Thoracic aorta (tissue), 2 donors: ENCODE results near the gene BAIAP2L1. TPM values are rescaled to one million over a fixed set of nuclear protein-coding genes. Genes with fewer than 3 reads are reported as not detected.
"Not testable (repeated sequence)": the region's sequence is repeated elsewhere in the genome, so short reads cannot be mapped to it uniquely, and the experiment has no call there.

Experiments used
- ATAC-seq: fragments of 150-250 bp; one replicate; pipeline ENCODE4 v1.8.0; 2017; ENCODE audit warnings: low read depth; ENCODE audit not compliant: insufficient number of reproducible peaks, low FRiP score
- DNase-seq: peaks from one replicate; pipeline ENCODE4 v3.0.0-alpha.2; 2020; ENCODE audit warnings: low spot score
- H3K27ac ChIP-seq, 2 donors: fragments of 200-600 bp; sonication (generic); 1 replicate in 1 of 2; 2 replicates in 1 of 2; pipeline ENCODE4 v1.5.1; 2016; ENCODE audit warnings: mild to moderate bottlenecking in 2 of 2, moderate library complexity in 2 of 2
- H3K27me3 ChIP-seq: fragments of 200-600 bp; sonication (generic); replicated peaks from 2 replicates; pipeline ENCODE4 v1.6.0; 2016; ENCODE audit warnings: mild to moderate bottlenecking; ENCODE audit not compliant: insufficient read depth
- H3K36me3 ChIP-seq: fragments of 200-600 bp; sonication (generic); one replicate; pipeline ENCODE4 v1.5.1; 2016
- H3K4me1 ChIP-seq, 2 donors: fragments of 200-600 bp; sonication (generic); 1 replicate in 1 of 2; 2 replicates in 1 of 2; pipeline versions ENCODE4 v1.5.1 to v1.6.0; 2016; ENCODE audit warnings: low read depth in 2 of 2, mild to moderate bottlenecking in 1 of 2; ENCODE audit not compliant: control insufficient read depth in 1 of 2
- H3K4me3 ChIP-seq: fragments of 200-600 bp; sonication (generic); 2 replicates; pipeline ENCODE4 v1.5.1; 2016; ENCODE audit warnings: mild to moderate bottlenecking
- H3K9me3 ChIP-seq: fragments of 200-600 bp; sonication (generic); 2 replicates; pipeline ENCODE4 v1.5.1; 2016
- total RNA-seq, 2 donors: library from RNA; depleted of rRNA; stranded (reverse); fragments of >200 nt; gene quantifications; one replicate each; pipeline versions ENCODE4 v1.1.0 to v1.2.3, GENCODE V29; 2016
- TF ChIP-seq, protein P1 (sequence below): fragments of 200-600 bp; sonication (generic); IDR thresholded peaks from one replicate; pipeline ENCODE4 v1.5.1; 2019; ENCODE audit warnings: antibody characterized with exemption

BAIAP2L1 gene
- total RNA-seq, 2 donors from 2014 or later = 0.63 to 1.4 TPM

DNA sequence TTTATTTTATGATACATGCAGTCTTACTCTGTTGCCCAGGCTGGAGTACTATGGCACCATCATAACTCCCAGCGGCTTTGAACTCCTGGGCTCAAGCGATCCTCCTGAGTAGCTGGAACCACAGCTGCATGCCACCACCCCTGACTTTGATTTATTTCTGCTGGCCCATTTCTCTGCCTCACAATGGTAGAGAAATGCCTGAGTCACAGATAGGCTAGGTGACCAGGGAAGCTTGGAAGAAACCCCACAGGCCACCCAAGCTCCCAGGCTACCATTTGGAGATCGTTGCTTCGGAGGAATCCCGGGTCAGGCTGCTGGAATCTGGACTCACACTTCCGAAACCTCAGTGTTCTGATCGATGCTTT, 17.4 kb upstream of the BAIAP2L1 start:
- Histone ChIP-seq H3K4me3 (no peak overlapping the region), H3K9me3 (no peaks in the 10 kb centered on the region), H3K27me3 (no peaks in the 10 kb centered on the region), H3K4me1 (peaks cover 0 to 5% of the 10 kb centered on the region in 2 donors), H3K27ac (no peak overlapping the region), H3K36me3 (no peaks in the 10 kb centered on the region)
- TF ChIP-seq, protein P1, sequence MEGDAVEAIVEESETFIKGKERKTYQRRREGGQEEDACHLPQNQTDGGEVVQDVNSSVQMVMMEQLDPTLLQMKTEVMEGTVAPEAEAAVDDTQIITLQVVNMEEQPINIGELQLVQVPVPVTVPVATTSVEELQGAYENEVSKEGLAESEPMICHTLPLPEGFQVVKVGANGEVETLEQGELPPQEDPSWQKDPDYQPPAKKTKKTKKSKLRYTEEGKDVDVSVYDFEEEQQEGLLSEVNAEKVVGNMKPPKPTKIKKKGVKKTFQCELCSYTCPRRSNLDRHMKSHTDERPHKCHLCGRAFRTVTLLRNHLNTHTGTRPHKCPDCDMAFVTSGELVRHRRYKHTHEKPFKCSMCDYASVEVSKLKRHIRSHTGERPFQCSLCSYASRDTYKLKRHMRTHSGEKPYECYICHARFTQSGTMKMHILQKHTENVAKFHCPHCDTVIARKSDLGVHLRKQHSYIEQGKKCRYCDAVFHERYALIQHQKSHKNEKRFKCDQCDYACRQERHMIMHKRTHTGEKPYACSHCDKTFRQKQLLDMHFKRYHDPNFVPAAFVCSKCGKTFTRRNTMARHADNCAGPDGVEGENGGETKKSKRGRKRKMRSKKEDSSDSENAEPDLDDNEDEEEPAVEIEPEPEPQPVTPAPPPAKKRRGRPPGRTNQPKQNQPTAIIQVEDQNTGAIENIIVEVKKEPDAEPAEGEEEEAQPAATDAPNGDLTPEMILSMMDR = no peak
- DNase-seq = no peak
- ATAC-seq = no peak

DNA sequence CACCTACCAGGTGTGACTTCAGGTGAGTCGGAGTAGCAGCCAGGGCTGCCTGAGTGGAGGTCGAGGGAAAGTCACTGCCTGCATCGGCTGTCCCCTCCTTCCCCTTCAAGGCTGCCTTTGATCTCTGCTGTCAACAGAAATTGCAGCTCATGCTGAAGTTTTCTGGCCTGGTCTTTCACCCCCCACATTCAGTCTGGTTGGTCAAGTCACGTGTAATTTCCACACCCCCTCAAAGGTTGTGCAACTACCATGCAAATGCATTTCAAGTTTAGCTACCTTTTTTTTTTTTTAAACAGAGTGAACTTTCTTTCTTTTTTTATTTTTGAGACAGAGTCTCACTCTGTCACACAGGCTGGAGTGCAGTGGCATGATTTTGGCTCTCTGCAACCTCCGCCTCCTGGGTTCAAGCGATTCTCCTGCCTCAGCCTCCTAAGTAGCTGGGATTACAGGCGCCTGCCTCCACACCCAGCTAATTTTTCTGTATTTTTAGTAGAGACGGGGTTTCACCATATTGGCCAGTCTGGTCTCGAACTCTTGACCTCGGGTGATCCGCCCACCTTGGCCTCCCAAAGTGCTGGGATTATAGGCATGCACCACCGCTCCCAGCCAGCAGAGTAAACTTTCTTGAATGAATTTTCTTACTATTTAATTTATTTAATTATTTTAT, 16.8 kb upstream of the BAIAP2L1 start:
- not testable (repeated sequence) for H3K27ac ChIP-seq, H3K27me3 ChIP-seq, ATAC-seq, DNase-seq, H3K36me3 ChIP-seq, H3K4me1 ChIP-seq, H3K9me3 ChIP-seq, H3K4me3 ChIP-seq

DNA sequence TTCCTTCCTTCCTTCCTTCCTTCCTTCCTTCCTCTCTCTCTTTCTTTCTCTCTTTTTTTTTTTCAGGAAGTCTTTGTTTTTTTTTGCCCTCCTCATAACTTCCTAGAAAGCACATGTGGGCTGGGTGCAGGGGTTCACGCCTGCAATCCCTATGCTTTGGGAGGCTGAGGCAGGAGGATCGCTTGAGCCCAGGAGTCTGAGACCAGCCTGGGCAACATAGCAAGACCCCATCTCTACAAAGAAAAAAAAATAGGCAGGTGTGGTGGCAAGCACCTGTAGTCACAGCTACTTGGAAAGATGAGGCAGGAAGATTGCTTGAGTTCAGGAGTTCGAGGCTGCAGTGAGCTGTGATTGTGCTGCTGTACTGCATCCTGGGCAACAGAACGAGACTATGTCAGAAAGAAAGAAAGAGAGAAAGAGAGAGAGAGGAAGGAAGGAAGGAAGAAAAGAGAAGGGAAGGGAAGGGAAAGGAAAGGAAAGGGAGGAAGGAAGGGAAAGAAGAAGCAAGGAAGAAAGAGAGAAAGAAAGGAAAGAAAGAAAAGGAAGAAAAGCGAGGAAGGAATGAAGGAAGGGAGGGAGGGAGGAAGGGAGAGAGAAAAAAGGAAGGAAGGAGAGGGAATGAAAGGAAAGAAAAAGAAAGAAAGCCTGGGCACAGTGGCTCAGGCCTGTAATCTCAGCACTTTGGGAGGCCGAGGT, 13.5 kb upstream of the BAIAP2L1 start:
- Histone ChIP-seq H3K4me1 (peaks cover 0 to 5% of the 10 kb centered on the region in 2 donors), H3K27ac (no peak overlapping the region), H3K36me3 (no peaks in the 10 kb centered on the region), H3K9me3 (no peaks in the 10 kb centered on the region), H3K27me3 (no peaks in the 10 kb centered on the region), H3K4me3 (no peak overlapping the region)
- ATAC-seq = no peak
- DNase-seq = no peak
- TF ChIP-seq, protein P1 = no peak

DNA sequence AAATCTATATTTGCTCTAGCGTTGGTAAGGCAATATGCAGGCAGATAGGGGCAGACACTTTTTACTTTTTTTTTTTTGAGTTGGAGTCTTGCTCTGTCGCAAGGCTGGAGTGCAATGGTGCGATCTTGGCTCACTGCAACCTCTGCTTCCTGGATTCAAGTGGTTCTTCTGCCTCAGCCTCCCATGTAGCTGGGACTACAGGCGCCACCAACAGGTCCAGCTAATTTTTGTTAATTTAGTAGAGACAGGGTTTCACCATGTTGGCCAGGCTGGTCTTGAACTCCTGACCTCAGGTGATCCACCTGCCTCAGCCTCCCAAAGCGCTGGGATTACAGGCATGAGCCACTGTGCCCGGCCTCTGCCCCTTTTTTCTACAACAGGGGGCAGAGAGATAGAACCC, 12.8 kb upstream of the BAIAP2L1 start:
- not testable (repeated sequence) for H3K36me3 ChIP-seq, H3K27ac ChIP-seq, ATAC-seq, H3K4me3 ChIP-seq, DNase-seq, H3K9me3 ChIP-seq, H3K4me1 ChIP-seq, H3K27me3 ChIP-seq

DNA sequence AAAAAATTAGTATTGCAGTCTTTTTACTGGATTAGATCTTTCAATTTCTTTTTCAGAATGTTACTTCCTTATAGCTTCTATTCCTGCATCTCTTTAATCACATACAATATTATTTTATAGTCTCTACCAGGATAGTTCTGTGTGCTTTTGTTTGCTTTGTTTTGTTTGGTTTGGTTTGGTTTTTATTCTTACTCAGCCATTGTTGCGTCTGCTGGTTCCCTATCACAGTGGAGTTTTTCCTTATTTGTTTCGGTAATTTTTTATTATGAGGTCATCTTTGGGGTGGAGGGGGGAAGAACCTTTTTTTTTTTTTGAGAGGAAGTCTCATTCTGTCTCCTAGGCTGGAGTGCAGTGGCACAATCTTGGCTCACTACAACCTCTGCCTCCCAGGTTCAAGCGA, 9.0 kb upstream of the BAIAP2L1 start:
- Histone ChIP-seq H3K36me3 (no peaks in the 10 kb centered on the region), H3K27ac (no peak overlapping the region), H3K4me1 (no peaks in the 10 kb centered on the region), H3K27me3 (no peaks in the 10 kb centered on the region), H3K9me3 (no peaks in the 10 kb centered on the region), H3K4me3 (no peak overlapping the region)
- TF ChIP-seq, protein P1 = no peak
- DNase-seq = no peak
- no peak for ATAC-seq

DNA sequence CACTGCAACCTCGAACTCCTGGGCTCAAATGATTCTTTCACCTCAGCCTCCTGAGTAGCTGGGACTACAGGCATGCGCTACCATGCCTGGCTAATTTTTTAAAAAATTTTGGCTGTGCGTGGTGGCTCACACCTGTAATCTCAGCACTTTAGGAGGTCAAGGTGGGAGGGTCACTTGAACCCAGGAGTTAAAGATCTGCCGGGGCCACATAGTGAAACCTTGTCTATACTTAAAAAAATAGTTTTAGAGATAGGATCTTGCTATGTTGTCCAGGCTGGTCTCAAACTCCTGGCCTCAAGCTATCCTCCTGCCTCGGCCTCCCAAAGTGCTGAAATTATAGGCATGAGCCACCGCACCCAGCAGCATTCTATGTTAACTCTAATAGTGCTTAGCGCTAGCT, 7.3 kb upstream of the BAIAP2L1 start:
- not testable (repeated sequence) for H3K27me3 ChIP-seq, H3K9me3 ChIP-seq, H3K4me3 ChIP-seq, ATAC-seq, DNase-seq, H3K4me1 ChIP-seq, H3K36me3 ChIP-seq, H3K27ac ChIP-seq
